ENCODE data around the gene NFKBIA.
A peak's percentile ranks its signal among the peaks of the same experiment; 100 is the strongest.
"Not testable (repeated sequence)": the region's sequence is repeated elsewhere in the genome, so short reads cannot be mapped to it uniquely, and the experiment has no call there.

Gene NFKBIA

GRCh38 chr14:35390577-35391387 is 13.8 kb downstream of the NFKBIA start:
- peak; percentile 67 for DNase-seq (ENCODE audit: low spot score)

- no peak for DNase-seq (ENCODE audit: low spot score)
Measured at GRCh38 chr14:35389315-35389667, 15.3 kb downstream of the NFKBIA start.

GRCh38 chr14:35388656-35389314 is 15.8 kb downstream of the NFKBIA start:
- no peak for DNase-seq (ENCODE audit: low spot score)

- DNase-seq (ENCODE audit: low spot score): no peak
Measured at GRCh38 chr14:35387713-35388579, 16.6 kb downstream of the NFKBIA start.

GRCh38 chr14:35387219-35387618 is 17.3 kb downstream of the NFKBIA start:
- DNase-seq (ENCODE audit: low spot score): no peak

- no peak for DNase-seq (ENCODE audit: low spot score)
Measured at GRCh38 chr14:35386673-35387125, 17.9 kb downstream of the NFKBIA start.

- DNase-seq (ENCODE audit: low spot score): no peak
Measured at GRCh38 chr14:35385042-35385839, 19.3 kb downstream of the NFKBIA start.

- DNase-seq (ENCODE audit: low spot score): no peak
Measured at GRCh38 chr14:35384455-35385041, 20.0 kb downstream of the NFKBIA start.

GRCh38 chr14:35383569-35384454 is 20.7 kb downstream of the NFKBIA start:
- no peak for DNase-seq (ENCODE audit: low spot score)

GRCh38 chr14:35380794-35381193 is 23.8 kb downstream of the NFKBIA start:
- no peak for DNase-seq (ENCODE audit: low spot score)

GRCh38 chr14:35379234-35379933 is 25.2 kb downstream of the NFKBIA start:
- not testable (repeated sequence) for DNase-seq (ENCODE audit: low spot score)

- no peak for DNase-seq (ENCODE audit: low spot score)
Measured at GRCh38 chr14:35378425-35379233, 25.9 kb downstream of the NFKBIA start.

GRCh38 chr14:35375558-35376025 is 29.0 kb downstream of the NFKBIA start:
- no peak for DNase-seq (ENCODE audit: low spot score)

GRCh38 chr14:35374263-35374712 is 30.3 kb downstream of the NFKBIA start:
- no peak for DNase-seq (ENCODE audit: low spot score)

- not testable (repeated sequence) for DNase-seq (ENCODE audit: low spot score)
Measured at GRCh38 chr14:35373208-35373607, 31.3 kb downstream of the NFKBIA start.

GRCh38 chr14:35370969-35371368 is 33.6 kb downstream of the NFKBIA start:
- no peak for DNase-seq (ENCODE audit: low spot score)

GRCh38 chr14:35369701-35370191 is 34.8 kb downstream of the NFKBIA start:
- no peak for DNase-seq (ENCODE audit: low spot score)
